GM12878 (cell line): ENCODE results near the gene MSMB. TPM values are rescaled to one million over a fixed set of nuclear protein-coding genes. Genes with fewer than 3 reads are reported as not detected.

Source experiments
- ATAC-seq: fragments of 200-7000 bp; cut with Tn5 transposase; 3 replicates; pipeline ENCODE4 v1.9.1; 2020; ENCODE audit warnings: mild to moderate bottlenecking, moderate library complexity
- BruUV-seq: library from RNA; stranded (reverse); fragments of 400-500 nt; replicated peaks from 2 replicates; lab custom pipeline; 2021; lab: Mats Ljungman, UMichigan
- CTCF ChIA-PET: fragments of 300-600 bp; sonication (Branson Sonifier 250); formaldehyde crosslinking; extraction: SDS; loops from one replicate; lab custom pipeline; 2021; ENCODE audit warnings: inconsistent platforms; lab: Yijun Ruan, JAX
- POLR2A ChIA-PET: fragments of 350-600 bp; formaldehyde crosslinking; extraction: SDS; loops from one replicate; lab custom pipeline; 2021; ENCODE audit warnings: inconsistent platforms; lab: Charles Lee
- RAD21 ChIA-PET: fragments of 300-600 bp; sonication (Branson Sonifier 250); formaldehyde crosslinking; loops from one replicate; lab custom pipeline; 2023; ENCODE audit warnings: antibody characterized with exemption; ENCODE audit not compliant: unreplicated experiment; lab: Charles Lee
- SMC1A ChIA-PET: fragments of 300-600 bp; sonication (Branson Sonifier 250); formaldehyde crosslinking; loops from one replicate; lab custom pipeline; 2023; ENCODE audit not compliant: unreplicated experiment, uncharacterized antibody; lab: Charles Lee
- DNase-seq: peaks from one replicate; pipeline ENCODE4 v3.0.0-alpha.2; 2011; ENCODE audit warnings: low read depth, low spot score
- FAIRE-seq: peaks from 3 replicates; lab custom pipeline; 2011; peaks lifted over from hg19 to GRCh38; lab: Jason Lieb, UNC
- H2AFZ ChIP-seq: 2 replicates; pipeline ENCODE4 v1.6.0; 2011; ENCODE audit warnings: low read depth, low read length, control low read depth; ENCODE audit not compliant: control insufficient read depth
- H3K27ac ChIP-seq: 2 replicates; pipeline ENCODE4 v1.5.1; 2011; ENCODE audit warnings: control low read depth; ENCODE audit not compliant: control insufficient read depth, insufficient read depth
- H3K27me3 ChIP-seq, 2 experiments: replicated peaks in 1 of 2; 2 replicates each; pipeline versions ENCODE4 v1.6.0 to v1.6.1; 2011; ENCODE audit warnings: low read length in 1 of 2; ENCODE audit not compliant: control insufficient read depth in 2 of 2, insufficient read depth in 2 of 2
- H3K36me3 ChIP-seq, 2 experiments: 2 replicates each; pipeline ENCODE4 v1.5.1; 2011; ENCODE audit warnings: low read length in 1 of 2; ENCODE audit not compliant: control insufficient read depth in 2 of 2, insufficient read depth in 2 of 2
- H3K4me1 ChIP-seq: 2 replicates; pipeline ENCODE4 v1.6.1; 2011; ENCODE audit warnings: mild to moderate bottlenecking, low read length, moderate library complexity, mixed read lengths; ENCODE audit not compliant: control insufficient read depth, insufficient read depth
- H3K4me2 ChIP-seq: 2 replicates; pipeline ENCODE4 v1.6.0; 2011; ENCODE audit warnings: control low read depth; ENCODE audit not compliant: control insufficient read depth, insufficient read depth
- H3K4me3 ChIP-seq: fragments of 200-600 bp; sonication (generic); 2 replicates; pipeline ENCODE4 v1.5.1; 2016
- H3K79me2 ChIP-seq: 2 replicates; pipeline ENCODE4 v1.6.0; 2011; ENCODE audit warnings: low read length; ENCODE audit not compliant: control insufficient read depth, insufficient read depth
- H3K9ac ChIP-seq: 2 replicates; pipeline ENCODE4 v1.8.0; 2011; ENCODE audit warnings: low read length, control low read depth, mixed read lengths; ENCODE audit not compliant: control insufficient read depth, insufficient read depth
- H3K9me3 ChIP-seq: replicated peaks from 3 replicates; pipeline ENCODE4 v1.5.1; 2011; ENCODE audit warnings: mild to moderate bottlenecking, low read length; ENCODE audit not compliant: control insufficient read depth, insufficient read depth
- H4K20me1 ChIP-seq: 2 replicates; pipeline ENCODE4 v1.6.0; 2011; ENCODE audit not compliant: control insufficient read depth, insufficient read depth
- HDAC6 ChIP-seq: fragments of 200-600 bp; sonication (generic); IDR thresholded peaks from one replicate; pipeline ENCODE4 v1.8.0; 2017; ENCODE audit warnings: antibody characterized with exemption; ENCODE audit not compliant: unreplicated experiment
- IRF4 ChIP-seq: IDR thresholded peaks from 2 replicates; pipeline ENCODE4 v1.6.1; 2011; ENCODE audit warnings: low read depth, low read length
- KDM1A ChIP-seq: fragments of 200-600 bp; sonication (generic); IDR thresholded peaks from 2 replicates; pipeline ENCODE4 v1.6.1; 2016; ENCODE audit warnings: borderline replicate concordance
- MXI1 ChIP-seq: fragments of 150-350 bp; IDR thresholded peaks from 2 replicates; pipeline ENCODE4 v1.6.1; 2011; ENCODE audit warnings: low read depth, mild to moderate bottlenecking, inconsistent platforms, low read length, improper control_type of control experiment
- MYC ChIP-seq: IDR thresholded peaks from 2 replicates; pipeline ENCODE4 v1.6.1; 2011; ENCODE audit warnings: mild to moderate bottlenecking, low read length, moderate library complexity, inconsistent platforms; ENCODE audit not compliant: insufficient read depth, insufficient replicate concordance, insufficient read length, severe bottlenecking
- POU2F2 ChIP-seq: IDR thresholded peaks from 3 replicates; pipeline ENCODE4 v1.6.1; 2011; ENCODE audit warnings: low read depth, mild to moderate bottlenecking, low read length, borderline replicate concordance
- RELA ChIP-seq: fragments of 450-650 bp; IDR thresholded peaks from 2 replicates; pipeline ENCODE4 v1.8.0; 2014; ENCODE audit warnings: borderline replicate concordance; ENCODE audit not compliant: partially characterized antibody
- SREBF2 ChIP-seq: IDR thresholded peaks from 2 replicates; pipeline ENCODE4 v1.6.1; 2012; ENCODE audit warnings: mild to moderate bottlenecking, low read length
- TCF7 ChIP-seq: IDR thresholded peaks from 2 replicates; pipeline ENCODE4 v1.6.1; 2014; ENCODE audit warnings: antibody characterized with exemption, borderline replicate concordance
- YBX1 ChIP-seq: fragments of 450-650 bp; IDR thresholded peaks from 2 replicates; pipeline ENCODE4 v1.6.1; 2016; ENCODE audit warnings: antibody characterized with exemption
- ZNF207 ChIP-seq: fragments of 450-650 bp; IDR thresholded peaks from 2 replicates; pipeline ENCODE4 v1.6.1; 2014; ENCODE audit warnings: antibody characterized with exemption, mild to moderate bottlenecking, borderline replicate concordance
- ZNF622 ChIP-seq: fragments of 450-650 bp; IDR thresholded peaks from 2 replicates; pipeline ENCODE4 v1.6.1; 2017; ENCODE audit warnings: mild to moderate bottlenecking, inconsistent platforms
- WGBS: methylation state at CpG from one replicate; pipeline ENCODE4 v1.1.6; 2016; ENCODE audit warnings: low lambda C conversion rate; ENCODE audit not compliant: insufficient replicate concordance, insufficient coverage; ENCODE audit errors: missing lambda C conversion rate; 5-methylcytosine and 5-hydroxymethylcytosine counted together
- in situ Hi-C: fragments of 300-500 bp; cut with MboI; formaldehyde crosslinking; loops from 9 replicates; pipeline ENCODE4 v1.14.3; 2018; ENCODE audit warnings: mixed read lengths
- intact Hi-C: fragments of 100-400 bp; cut with micrococcal nuclease; formaldehyde crosslinking; loops from one replicate; pipeline ENCODE4 v1.14.2; 2022; ENCODE audit not compliant: unreplicated experiment
- polyA plus RNA-seq, 11 experiments: library from polyadenylated mRNA; depleted of rRNA in 4 of 11; unstranded in 6 of 11; stranded (reverse) in 5 of 11; fragments of >200 nt; fragmentation: Nextera tagmentation in 4 of 11; fragmentation: Illumina TruSeq in 1 of 11; extraction: Ambion mirVana in 4 of 11; extraction: Trizol in 1 of 11; gene quantifications; 1 replicate in 1 of 11; 2 replicates in 10 of 11; pipeline versions ENCODE4 v1.2.1 to v1.2.3, GENCODE V29; 2011 to 2016; ENCODE audit warnings: inconsistent platforms in 2 of 11, missing spikeins in 2 of 11, low read depth in 1 of 11
- total RNA-seq, 4 experiments: library from RNA; depleted of rRNA in 3 of 4; stranded (reverse); fragments of >200 nt in 3 of 4; fragmentation: Illumina TruSeq in 1 of 4; extraction: Trizol in 1 of 4; gene quantifications; 2 replicates each; pipeline versions ENCODE4 v1.2.1 to v1.2.3, GENCODE V29; 2013 to 2021
- TF ChIP-seq, protein P1 (sequence below): fragments of 450-650 bp; IDR thresholded peaks from 2 replicates; pipeline ENCODE4 v1.6.1; 2017; ENCODE audit warnings: mild to moderate bottlenecking

Gene MSMB
- total and polyA plus RNA-seq, 10 of the 15 experiments (the other 5 are each of a cell fraction or from before 2014, with no cell fraction given): not detected

DNA sequence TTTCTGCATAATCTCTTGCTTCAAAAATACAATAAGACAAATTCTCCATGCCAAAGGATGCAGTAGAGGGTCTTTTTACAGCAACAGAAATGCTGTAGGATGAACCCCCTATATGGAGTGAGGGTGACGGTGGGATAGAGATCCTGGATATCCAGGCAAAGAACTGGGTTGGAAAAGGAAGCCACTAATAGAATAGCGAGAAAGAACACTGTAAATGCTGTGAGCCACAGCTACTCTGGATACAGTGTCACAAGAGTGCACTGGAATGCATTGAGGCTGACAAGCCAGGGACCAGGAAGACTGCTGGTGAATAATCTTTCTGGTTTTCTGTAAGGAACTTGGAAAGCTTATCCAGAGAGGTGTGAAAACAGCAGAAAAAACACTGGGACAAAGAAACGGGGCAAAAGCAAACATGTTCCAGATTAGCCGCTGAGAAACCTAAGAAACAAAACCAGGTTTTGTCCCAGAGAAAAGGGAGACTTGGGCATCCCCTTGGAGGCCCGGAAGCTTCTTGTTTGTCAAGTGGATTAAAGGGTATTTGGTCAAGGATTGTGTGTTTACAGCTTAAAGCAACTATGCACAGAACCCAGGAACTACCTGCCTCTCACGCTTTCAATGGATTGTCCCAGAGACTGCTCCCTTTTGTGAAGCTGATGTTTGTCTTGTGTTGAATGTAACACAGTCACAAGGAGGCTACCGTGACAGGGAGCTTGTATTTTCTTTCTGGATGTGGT, 6.2 kb upstream of the MSMB start:
- H4K20me1 ChIP-seq: no peaks in the 10 kb centered on the region
- WGBS: 16% methylated on average over 7 of the region's 7 CpGs
- no peak overlapping the region for H3K27ac ChIP-seq
- DNase-seq: no peak
- FAIRE-seq: no peak
- TF ChIP-seq MXI1 (no peak), POU2F2 (no peak), HDAC6 (no peak), IRF4 (no peak), YBX1 (no peak), RELA (no peak), SREBF2 (no peak), TCF7 (no peak), ZNF622 (no peak), KDM1A (no peak), ZNF207 (no peak), MYC (no peak)
- TF ChIP-seq, protein P1, sequence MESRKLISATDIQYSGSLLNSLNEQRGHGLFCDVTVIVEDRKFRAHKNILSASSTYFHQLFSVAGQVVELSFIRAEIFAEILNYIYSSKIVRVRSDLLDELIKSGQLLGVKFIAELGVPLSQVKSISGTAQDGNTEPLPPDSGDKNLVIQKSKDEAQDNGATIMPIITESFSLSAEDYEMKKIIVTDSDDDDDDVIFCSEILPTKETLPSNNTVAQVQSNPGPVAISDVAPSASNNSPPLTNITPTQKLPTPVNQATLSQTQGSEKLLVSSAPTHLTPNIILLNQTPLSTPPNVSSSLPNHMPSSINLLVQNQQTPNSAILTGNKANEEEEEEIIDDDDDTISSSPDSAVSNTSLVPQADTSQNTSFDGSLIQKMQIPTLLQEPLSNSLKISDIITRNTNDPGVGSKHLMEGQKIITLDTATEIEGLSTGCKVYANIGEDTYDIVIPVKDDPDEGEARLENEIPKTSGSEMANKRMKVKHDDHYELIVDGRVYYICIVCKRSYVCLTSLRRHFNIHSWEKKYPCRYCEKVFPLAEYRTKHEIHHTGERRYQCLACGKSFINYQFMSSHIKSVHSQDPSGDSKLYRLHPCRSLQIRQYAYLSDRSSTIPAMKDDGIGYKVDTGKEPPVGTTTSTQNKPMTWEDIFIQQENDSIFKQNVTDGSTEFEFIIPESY: no peak
- in situ Hi-C loops: no loop called here
- H3K4me2 ChIP-seq: no peak overlapping the region
- no peaks in the 10 kb centered on the region for H3K27me3 ChIP-seq
- no peaks in the 10 kb centered on the region for H3K4me1 ChIP-seq
- H3K4me3 ChIP-seq: no peak overlapping the region
- POLR2A ChIA-PET: no interaction called here
- CTCF ChIA-PET: no interaction called here
- RAD21 ChIA-PET: interaction anchor here (0.6 kb wide), 1 partner anchor 166 kb away, joined by 4 read pairs; no protein-coding TSS in a partner anchor
- SMC1A ChIA-PET: no interaction called here
- H3K36me3 ChIP-seq: no peaks in the 10 kb centered on the region
- no peak overlapping the region for H3K9ac ChIP-seq
- no TSS peak for BruUV-seq
- H3K79me2 ChIP-seq: no peaks in the 10 kb centered on the region
- no peaks in the 10 kb centered on the region for H3K9me3 ChIP-seq
- H2AFZ ChIP-seq: no peak overlapping the region
- intact Hi-C loops: no loop called here
- no peak for ATAC-seq
